PC-9 (cell line): ENCODE results near the gene CCDC24. TPM values are rescaled to one million over a fixed set of nuclear protein-coding genes. Genes with fewer than 3 reads are reported as not detected.

Source experiments
- BruUV-seq: library from RNA; stranded (reverse); fragments of 400-500 nt; replicated peaks from 2 replicates; lab custom pipeline; 2021; lab: Mats Ljungman, UMichigan
- CTCF ChIA-PET: fragments of 300-600 bp; sonication (Branson Sonifier 250); formaldehyde crosslinking; loops from one replicate; lab custom pipeline; 2022; ENCODE audit warnings: antibody characterized with exemption; lab: Charles Lee
- POLR2A ChIA-PET: fragments of 300-600 bp; sonication (Branson Sonifier 250); formaldehyde crosslinking; loops from one replicate; lab custom pipeline; 2022; ENCODE audit warnings: antibody characterized with exemption; ENCODE audit not compliant: unreplicated experiment; lab: Charles Lee
- DNase-seq, 2 experiments: peaks; one replicate each; pipeline versions ENCODE4 v3.0.0 to v3.0.0-alpha.2; 2015 to 2022; ENCODE audit warnings: mixed read lengths in 1 of 2
- H2AFZ ChIP-seq: fragments of 200-600 bp; sonication (generic); 2 replicates; pipeline ENCODE4 v1.8.1; 2017; ENCODE audit warnings: antibody characterized with exemption
- H3F3A ChIP-seq: fragments of 200-600 bp; sonication (generic); 2 replicates; pipeline ENCODE4 v1.8.1; 2017; ENCODE audit warnings: antibody characterized with exemption, mild to moderate bottlenecking, low read depth; ENCODE audit not compliant: insufficient read depth
- H3K27ac ChIP-seq: fragments of 200-600 bp; sonication (generic); 2 replicates; pipeline ENCODE4 v1.6.1; 2016; ENCODE audit warnings: mixed run types
- H3K27me3 ChIP-seq: fragments of 200-600 bp; sonication (generic); 2 replicates; pipeline ENCODE4 v1.6.1; 2016; ENCODE audit warnings: low read depth, mixed run types; ENCODE audit not compliant: insufficient read depth
- H3K36me3 ChIP-seq: fragments of 200-600 bp; sonication (generic); 2 replicates; pipeline ENCODE4 v1.6.1; 2016; ENCODE audit warnings: low read depth, mixed run types
- H3K4me1 ChIP-seq: fragments of 200-600 bp; sonication (generic); replicated peaks from 2 replicates; pipeline ENCODE4 v1.6.1; 2016; ENCODE audit warnings: mixed run types; ENCODE audit not compliant: insufficient read depth
- H3K4me2 ChIP-seq: fragments of 200-600 bp; sonication (generic); 2 replicates; pipeline ENCODE4 v1.6.1; 2017; ENCODE audit warnings: mixed run types
- H3K4me3 ChIP-seq: fragments of 200-600 bp; sonication (generic); 2 replicates; pipeline ENCODE4 v1.6.1; 2016; ENCODE audit warnings: mixed run types
- H3K79me2 ChIP-seq: fragments of 200-600 bp; sonication (generic); 2 replicates; pipeline ENCODE4 v1.6.1; 2017; ENCODE audit warnings: low read depth, mixed run types
- H3K9me2 ChIP-seq: fragments of 200-600 bp; sonication (generic); 2 replicates; pipeline ENCODE4 v1.8.1; 2017; ENCODE audit warnings: mild to moderate bottlenecking; ENCODE audit not compliant: insufficient read depth
- H3K9me3 ChIP-seq: fragments of 200-600 bp; sonication (generic); 2 replicates; pipeline ENCODE4 v1.8.1; 2016; ENCODE audit warnings: low read depth; ENCODE audit not compliant: insufficient read depth
- H4K20me1 ChIP-seq: fragments of 200-600 bp; sonication (generic); 2 replicates; pipeline ENCODE4 v1.8.1; 2017; ENCODE audit not compliant: insufficient read depth
- EZH2 ChIP-seq: fragments of 200-600 bp; sonication (generic); IDR thresholded peaks from 2 replicates; pipeline ENCODE4 v1.8.0; 2017; ENCODE audit warnings: antibody characterized with exemption, low read depth
- intact Hi-C: fragments of 100-400 bp; cut with micrococcal nuclease; formaldehyde crosslinking; loops from one replicate; pipeline ENCODE4 v1.10.0; 2022; ENCODE audit not compliant: unreplicated experiment
- total RNA-seq: library from RNA; stranded (reverse); gene quantifications from 2 replicates; pipeline ENCODE4 v1.2.3, GENCODE V29; 2021
- TF ChIP-seq, protein P1 (sequence below): fragments of 200-600 bp; sonication (generic); conservative IDR thresholded peaks from 2 replicates; pipeline ENCODE4 v1.6.1; 2017; ENCODE audit warnings: mixed run types, antibody characterized with exemption, mild to moderate bottlenecking, moderate library complexity

CCDC24 gene
- total RNA-seq, 1 experiment from 2014 or later = 47.9 TPM

DNA sequence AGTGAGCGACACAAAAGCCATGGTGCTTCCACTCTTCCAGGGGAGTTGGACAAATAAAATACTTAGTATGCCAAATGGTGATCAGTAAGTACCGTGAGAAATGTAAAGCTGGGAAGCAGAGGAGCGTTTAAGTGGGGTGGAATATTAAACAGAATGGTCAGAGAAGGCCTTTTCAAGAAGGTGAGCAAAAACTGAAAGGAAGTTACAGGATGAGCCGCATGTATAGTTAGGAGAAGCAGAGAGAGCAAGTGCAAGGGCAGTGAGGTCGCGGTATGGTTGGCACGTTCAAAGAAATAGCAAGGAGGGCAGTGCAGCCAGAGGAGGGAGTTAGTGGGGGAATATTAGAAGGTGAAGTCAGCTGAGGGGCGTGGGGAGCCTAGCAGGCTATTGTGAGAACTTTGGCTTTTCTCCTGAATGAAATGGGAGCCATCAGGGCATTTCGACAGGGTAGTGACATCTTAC is 17.4 kb upstream of the CCDC24 start:
- Histone ChIP-seq H3K4me3 (peak overlapping the region; percentile 67), H3K27me3 (no peaks in the 10 kb centered on the region), H3K9me2 (no peaks in the 10 kb centered on the region), H3K79me2 (peaks cover 59% of the 10 kb centered on the region), H2AFZ (peak overlapping the region; percentile 80), H3K27ac (peak overlapping the region; percentile 38), H3K4me1 (peaks cover 46% of the 10 kb centered on the region), H3K4me2 (peak overlapping the region; percentile 95), H3F3A (peaks cover 48% of the 10 kb centered on the region), H3K9me3 (no peaks in the 10 kb centered on the region), H4K20me1 (peaks cover 9% of the 10 kb centered on the region; the same call in 1 of the 2 replicates), H3K36me3 (peaks cover 22% of the 10 kb centered on the region)
- no TSS peak for BruUV-seq
- intact Hi-C loops = loop anchor here (1.0 to 10.0 kb wide), 2 partner anchors 116 to 269 kb away; partner anchors contain the start of gene ST3GAL3
- TF ChIP-seq EZH2 = no peak
- TF ChIP-seq, protein P1, sequence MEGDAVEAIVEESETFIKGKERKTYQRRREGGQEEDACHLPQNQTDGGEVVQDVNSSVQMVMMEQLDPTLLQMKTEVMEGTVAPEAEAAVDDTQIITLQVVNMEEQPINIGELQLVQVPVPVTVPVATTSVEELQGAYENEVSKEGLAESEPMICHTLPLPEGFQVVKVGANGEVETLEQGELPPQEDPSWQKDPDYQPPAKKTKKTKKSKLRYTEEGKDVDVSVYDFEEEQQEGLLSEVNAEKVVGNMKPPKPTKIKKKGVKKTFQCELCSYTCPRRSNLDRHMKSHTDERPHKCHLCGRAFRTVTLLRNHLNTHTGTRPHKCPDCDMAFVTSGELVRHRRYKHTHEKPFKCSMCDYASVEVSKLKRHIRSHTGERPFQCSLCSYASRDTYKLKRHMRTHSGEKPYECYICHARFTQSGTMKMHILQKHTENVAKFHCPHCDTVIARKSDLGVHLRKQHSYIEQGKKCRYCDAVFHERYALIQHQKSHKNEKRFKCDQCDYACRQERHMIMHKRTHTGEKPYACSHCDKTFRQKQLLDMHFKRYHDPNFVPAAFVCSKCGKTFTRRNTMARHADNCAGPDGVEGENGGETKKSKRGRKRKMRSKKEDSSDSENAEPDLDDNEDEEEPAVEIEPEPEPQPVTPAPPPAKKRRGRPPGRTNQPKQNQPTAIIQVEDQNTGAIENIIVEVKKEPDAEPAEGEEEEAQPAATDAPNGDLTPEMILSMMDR = no peak
- ChIA-PET CTCF (interaction anchor here (1.2 kb wide), 1 partner anchor 70 kb away, joined by 3 read pairs; no protein-coding TSS in a partner anchor), POLR2A (interaction anchor here (0.6 kb wide), 1 partner anchor 15 kb away, joined by 4 read pairs; no protein-coding TSS in a partner anchor)
- no peak for DNase-seq

DNA sequence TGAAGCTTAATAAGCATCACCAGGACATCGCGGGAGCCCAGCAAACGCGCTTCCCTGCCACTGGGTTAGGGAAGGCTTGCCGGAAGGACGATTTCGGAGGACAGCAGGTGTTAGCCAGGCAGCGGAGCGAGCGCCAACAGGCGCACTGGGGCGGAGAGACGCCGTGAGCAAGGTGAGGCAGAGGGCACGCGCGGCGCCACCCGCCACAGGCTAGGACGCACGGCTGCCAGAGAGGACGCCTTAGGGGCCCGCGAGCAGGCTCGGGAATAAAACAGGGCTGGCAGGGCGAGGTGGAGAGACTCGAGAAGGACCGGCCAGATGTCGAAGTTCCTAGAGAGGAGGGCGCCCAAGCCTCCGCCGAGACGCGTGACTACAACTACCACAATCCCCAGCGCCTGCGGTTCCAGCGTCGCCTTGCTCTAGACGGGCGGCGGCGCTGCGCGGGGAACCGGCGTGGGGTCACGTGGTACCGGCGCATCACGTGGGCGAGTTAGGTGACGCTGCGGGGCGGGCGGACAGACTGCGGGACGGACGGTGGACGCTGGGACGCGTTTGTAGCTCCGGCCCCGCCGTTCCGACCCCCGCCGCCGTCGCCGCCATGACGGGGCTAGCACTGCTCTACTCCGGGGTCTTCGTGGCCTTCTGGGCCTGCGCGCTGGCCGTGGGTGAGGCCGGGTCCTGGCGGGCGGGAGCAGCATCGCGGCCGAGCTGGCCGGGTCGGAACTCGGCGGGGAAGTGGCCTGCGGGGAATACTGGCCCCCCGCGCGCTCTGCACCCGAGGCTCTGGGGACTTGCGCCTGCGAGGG is 16.8 kb upstream of the CCDC24 start, which contains the start of gene ATP6V0B:
Gene ATP6V0B, plus strand, starts transcription at position 518 of the 806 bp plus-strand sequence. Its CDS starts 81 bp downstream, at position 599.
- CTCF ChIA-PET = interaction anchor here (0.9 kb wide), 1 partner anchor 16 kb away, joined by 3 read pairs; no protein-coding TSS in a partner anchor
- peaks cover 46% of the 10 kb centered on the region for H3K4me1 ChIP-seq
- peak within 1 kb of the TSS; percentile 95 for H3K4me2 ChIP-seq
- intact Hi-C loops = loop anchor here (1.0 to 10.0 kb wide), 2 partner anchors 116 to 270 kb away; partner anchors contain the start of gene ST3GAL3
- peaks cover 22% of the 10 kb centered on the region for H3K36me3 ChIP-seq
- H3K27ac ChIP-seq = peak within 1 kb of the TSS; percentile 38
- H3K27me3 ChIP-seq = no peaks in the 10 kb centered on the region
- POLR2A ChIA-PET = interaction anchor here (0.7 kb wide), 1 partner anchor 117 kb away, joined by 3 read pairs; no protein-coding TSS in a partner anchor
- TF ChIP-seq EZH2 = no peak
- TF ChIP-seq, protein P1 = no peak
- no TSS peak for BruUV-seq
- peaks cover 45% of the 10 kb centered on the region for H3F3A ChIP-seq
- H3K9me2 ChIP-seq = no peaks in the 10 kb centered on the region
- H4K20me1 ChIP-seq = peaks cover 9% of the 10 kb centered on the region; the same call in 1 of the 2 replicates
- peak within 1 kb of the TSS; percentile 67 for H3K4me3 ChIP-seq
- DNase-seq = peak; percentile 84 to 96
- no peaks in the 10 kb centered on the region for H3K9me3 ChIP-seq
- H2AFZ ChIP-seq = peak within 1 kb of the TSS; percentile 80
- H3K79me2 ChIP-seq = peaks cover 59% of the 10 kb centered on the region
